Common myeloid progenitor, CD34-positive (primary cell): ENCODE measurements around the gene PIK3C2B.

Experiments used
- CTCF ChIA-PET: fragments of 350-600 bp; sonication (Branson Sonifier 250); formaldehyde crosslinking; loops from one replicate; lab custom pipeline; 2021; ENCODE audit warnings: antibody characterized with exemption; lab: Charles Lee
- POLR2A ChIA-PET: fragments of 350-600 bp; sonication (Branson Sonifier 250); formaldehyde crosslinking; loops from one replicate; lab custom pipeline; 2021; ENCODE audit warnings: antibody characterized with exemption; lab: Charles Lee
- DNase-seq, 3 donors: peaks; one replicate each; pipeline versions ENCODE4 v3.0.0 to v3.0.0-alpha.2; 2013
- H3K27ac ChIP-seq, 2 experiments: 1 replicate in 1 of 2; 2 replicates in 1 of 2; pipeline ENCODE4 v1.7.0; 2013; ENCODE audit warnings: inconsistent platforms in 2 of 2, low read length in 2 of 2, mild to moderate bottlenecking in 2 of 2, low read depth in 1 of 2, moderate library complexity in 1 of 2; ENCODE audit not compliant: severe bottlenecking in 2 of 2, insufficient read depth in 1 of 2, poor library complexity in 1 of 2
- H3K27me3 ChIP-seq, 5 experiments: replicated peaks in 2 of 5; 1 replicate in 3 of 5; 2 replicates in 2 of 5; pipeline versions ENCODE4 v1.6.1 to v1.7.0; 2013; ENCODE audit warnings: low read length in 4 of 5, mild to moderate bottlenecking in 2 of 5, moderate library complexity in 2 of 5, inconsistent platforms in 1 of 5; ENCODE audit not compliant: insufficient read depth in 5 of 5, control insufficient read depth in 4 of 5
- H3K36me3 ChIP-seq, 4 experiments: 1 replicate in 2 of 4; 2 replicates in 2 of 4; pipeline versions ENCODE4 v1.6.1 to v1.7.0; 2013; ENCODE audit warnings: low read length in 3 of 4, control low read depth in 1 of 4, mild to moderate bottlenecking in 1 of 4; ENCODE audit not compliant: control insufficient read depth in 4 of 4, insufficient read depth in 4 of 4
- H3K4me1 ChIP-seq, 4 experiments: 1 replicate in 3 of 4; 2 replicates in 1 of 4; pipeline versions ENCODE4 v1.6.1 to v1.7.1; 2013; ENCODE audit warnings: low read length in 3 of 4, mild to moderate bottlenecking in 3 of 4, control low read depth in 1 of 4, inconsistent platforms in 1 of 4, moderate library complexity in 1 of 4; ENCODE audit not compliant: control insufficient read depth in 4 of 4, insufficient read depth in 4 of 4; ENCODE audit errors: control extremely low read depth in 1 of 4
- H3K4me3 ChIP-seq, 7 experiments: 1 replicate in 4 of 7; 2 replicates in 3 of 7; pipeline versions ENCODE4 v1.5.1 to v1.7.0; 2013; ENCODE audit warnings: mild to moderate bottlenecking in 7 of 7, low read length in 6 of 7, moderate library complexity in 6 of 7, inconsistent platforms in 2 of 7, low read depth in 2 of 7, control low read depth in 1 of 7; ENCODE audit not compliant: insufficient read depth in 4 of 7, control insufficient read depth in 1 of 7; ENCODE audit errors: extremely low read depth in 1 of 7
- H3K9me3 ChIP-seq, 5 experiments: 1 replicate in 4 of 5; 2 replicates in 1 of 5; pipeline versions ENCODE4 v1.6.1 to v1.7.1; 2013; ENCODE audit warnings: low read length in 4 of 5, mild to moderate bottlenecking in 2 of 5, inconsistent platforms in 1 of 5, low read depth in 1 of 5, moderate library complexity in 1 of 5; ENCODE audit not compliant: control insufficient read depth in 4 of 5, insufficient read depth in 2 of 5; ENCODE audit errors: control extremely low read depth in 1 of 5
- WGBS: methylation state at CpG from one replicate; pipeline ENCODE4 v1.1.5; 2013; ENCODE audit not compliant: insufficient coverage; 5-methylcytosine and 5-hydroxymethylcytosine counted together

PIK3C2B gene

GRCh38 chr1:204456826-204457442 is 37.7 kb downstream of the PIK3C2B start:
- DNase-seq = peak; percentile 28 to 67 (median 47)
- peaks cover 14 to 72% (median 55%) of the 10 kb centered on the region in 4 experiments for H3K4me1 ChIP-seq
- no peak overlapping the region for H3K4me3 ChIP-seq
- WGBS = 93% methylated on average over 5 of the region's 11 CpGs
- POLR2A ChIA-PET = interaction anchor here (2.1 kb wide), 1 partner anchor 9 kb away, joined by 11 read pairs; no protein-coding TSS in a partner anchor
- no peaks in the 10 kb centered on the region for H3K9me3 ChIP-seq
- H3K36me3 ChIP-seq = peaks cover 0 to 63% (median 9%) of the 10 kb centered on the region in 4 experiments
- no peaks in the 10 kb centered on the region for H3K27me3 ChIP-seq
- CTCF ChIA-PET = interaction anchor here (1.3 to 14.8 kb wide), 6 partner anchors 13 to 46 kb away, joined by 4 to 236 read pairs (median 20); partner anchors contain the start of gene PIK3C2B
- no peak overlapping the region for H3K27ac ChIP-seq

- H3K9me3 ChIP-seq = no peaks in the 10 kb centered on the region
- no peaks in the 10 kb centered on the region for H3K27me3 ChIP-seq
- ChIA-PET CTCF (interaction anchor here (0.8 to 14.8 kb wide), 6 partner anchors 12 to 47 kb away, joined by 3 to 236 read pairs (median 11); no protein-coding TSS in a partner anchor), POLR2A (interaction anchor here (2.1 kb wide), 1 partner anchor 11 kb away, joined by 11 read pairs; no protein-coding TSS in a partner anchor)
- H3K27ac ChIP-seq = no peak overlapping the region
- H3K4me1 ChIP-seq = peaks cover 11 to 60% (median 47%) of the 10 kb centered on the region in 4 experiments
- H3K4me3 ChIP-seq = no peak overlapping the region
- WGBS = 98% methylated on average over 6 of the region's 9 CpGs
- peaks cover 0 to 74% (median 13%) of the 10 kb centered on the region in 4 experiments for H3K36me3 ChIP-seq
- no peak for DNase-seq
Observed at GRCh38 chr1:204455831-204456145, 38.8 kb downstream of the PIK3C2B start.

DNA sequence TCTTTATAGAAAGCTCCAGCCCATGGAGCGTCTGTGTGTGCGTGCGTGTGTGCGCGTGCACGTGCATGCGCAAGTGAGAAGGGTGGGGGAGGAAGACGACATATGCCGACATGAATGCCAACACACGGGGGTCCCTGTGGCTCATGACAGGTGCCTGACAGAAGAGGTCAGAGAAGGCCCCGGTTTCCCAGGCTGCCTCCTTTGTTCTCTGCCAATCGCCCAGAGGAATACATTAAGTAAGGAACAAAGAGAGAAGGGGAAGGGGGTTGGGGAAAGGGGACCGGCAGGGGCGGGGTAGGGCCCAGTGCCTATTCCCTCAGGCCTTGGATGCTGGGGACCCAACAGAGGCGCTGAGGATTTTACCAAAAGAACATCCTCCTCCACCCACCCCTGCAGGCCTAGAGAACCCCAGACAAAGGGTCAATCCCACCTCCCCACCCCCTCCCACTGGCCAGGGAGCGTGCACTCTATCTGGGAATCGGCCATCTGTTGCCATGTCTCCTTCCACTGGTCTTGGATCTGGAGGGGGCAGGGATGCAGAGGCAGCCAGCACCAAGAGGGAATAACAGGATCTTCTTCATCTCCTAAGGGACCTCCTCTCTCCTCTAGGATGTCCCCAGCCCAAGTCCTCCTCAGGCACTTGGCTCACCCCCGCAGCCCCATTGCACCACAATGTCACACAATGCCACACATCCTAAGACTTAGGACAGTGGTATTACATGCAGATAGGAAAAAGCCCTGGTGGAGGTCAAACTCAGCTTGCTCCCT is 39.4 kb downstream of the PIK3C2B start:
- ChIA-PET POLR2A (interaction anchor here (2.1 kb wide), 1 partner anchor 11 kb away, joined by 11 read pairs; no protein-coding TSS in a partner anchor), CTCF (interaction anchor here (0.8 to 26.4 kb wide), 7 partner anchors 8 to 48 kb away, joined by 3 to 916 read pairs (median 18); partner anchors contain the start of gene PIK3C2B)
- no peak for DNase-seq
- Histone ChIP-seq H3K4me3 (no peak overlapping the region), H3K36me3 (peaks cover 0 to 76% (median 13%) of the 10 kb centered on the region in 4 experiments), H3K4me1 (peaks cover 8 to 55% (median 45%) of the 10 kb centered on the region in 4 experiments), H3K27me3 (no peaks in the 10 kb centered on the region), H3K27ac (no peak overlapping the region), H3K9me3 (no peaks in the 10 kb centered on the region)
- WGBS = 90% methylated on average over 11 of the region's 18 CpGs

GRCh38 chr1:204454476-204454875 is 40.1 kb downstream of the PIK3C2B start:
- no CpG with 5 or more reads among the region's 4 CpGs for WGBS
- ChIA-PET CTCF (interaction anchor here (0.8 to 26.4 kb wide), 5 partner anchors 9 to 46 kb away, joined by 3 to 916 read pairs (median 133); partner anchors contain the start of gene PIK3C2B), POLR2A (interaction anchor here (0.6 kb wide), 1 partner anchor 11 kb away, joined by 3 read pairs; no protein-coding TSS in a partner anchor)
- Histone ChIP-seq H3K27me3 (no peaks in the 10 kb centered on the region), H3K9me3 (no peaks in the 10 kb centered on the region), H3K4me1 (peaks cover 5 to 47% (median 39%) of the 10 kb centered on the region in 4 experiments), H3K36me3 (peaks cover 0 to 76% (median 19%) of the 10 kb centered on the region in 4 experiments), H3K4me3 (no peak overlapping the region), H3K27ac (no peak overlapping the region)
- no peak for DNase-seq

DNA sequence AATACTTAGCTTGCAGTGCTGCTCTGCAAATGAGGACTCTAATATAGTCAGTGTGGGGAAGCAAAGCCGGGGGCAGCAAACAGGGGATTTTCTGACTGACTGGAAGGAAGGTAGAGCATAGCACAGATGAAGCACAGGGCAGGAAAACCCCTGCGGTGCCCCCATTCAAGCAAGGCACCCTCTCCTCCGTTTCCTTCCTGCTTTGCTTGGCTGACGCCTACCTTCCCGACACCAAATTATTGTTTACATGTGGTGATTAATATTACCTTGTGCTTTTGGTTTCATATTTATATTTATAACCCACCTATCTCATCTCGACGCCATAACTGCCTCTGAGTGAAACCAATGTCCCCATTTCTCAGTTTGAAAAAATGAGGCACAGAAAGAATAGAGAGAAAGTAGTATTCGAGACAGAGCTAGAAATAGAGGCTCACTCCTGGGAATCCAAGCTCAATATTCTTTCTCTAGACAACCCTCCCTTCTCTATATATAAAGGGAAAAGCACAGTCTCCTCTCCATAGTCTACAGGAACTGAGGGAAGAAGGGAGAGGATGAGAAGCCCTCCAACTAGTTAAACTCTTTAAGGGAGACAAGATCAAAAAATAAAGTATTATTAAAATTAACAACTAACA is 41.3 kb downstream of the PIK3C2B start:
- ChIA-PET POLR2A (no interaction called here), CTCF (interaction anchor here (2.1 to 26.4 kb wide), 4 partner anchors 9 to 47 kb away, joined by 5 to 916 read pairs (median 213); partner anchors contain the start of gene PIK3C2B)
- peaks cover 0 to 77% (median 23%) of the 10 kb centered on the region in 4 experiments for H3K36me3 ChIP-seq
- no peak overlapping the region for H3K27ac ChIP-seq
- WGBS = 0% methylated on average over 1 of the region's 8 CpGs
- DNase-seq = peak; percentile 48 to 91 (median 91)
- H3K4me3 ChIP-seq = no peak overlapping the region
- peaks cover 2 to 40% (median 33%) of the 10 kb centered on the region in 4 experiments for H3K4me1 ChIP-seq
- H3K9me3 ChIP-seq = no peaks in the 10 kb centered on the region
- no peaks in the 10 kb centered on the region for H3K27me3 ChIP-seq

GRCh38 chr1:204451352-204452124 is 43.1 kb downstream of the PIK3C2B start:
- no peaks in the 10 kb centered on the region for H3K27me3 ChIP-seq
- CTCF ChIA-PET = interaction anchor here (1.0 to 26.4 kb wide), 6 partner anchors 9 to 49 kb away, joined by 4 to 916 read pairs (median 201); partner anchors contain the start of gene PIK3C2B
- POLR2A ChIA-PET = no interaction called here
- WGBS = 83% methylated on average over 7 of the region's 8 CpGs
- peaks cover 2 to 42% (median 23%) of the 10 kb centered on the region in 4 experiments for H3K4me1 ChIP-seq
- no peak overlapping the region for H3K4me3 ChIP-seq
- no peak overlapping the region for H3K27ac ChIP-seq
- H3K36me3 ChIP-seq = peaks cover 0 to 74% (median 34%) of the 10 kb centered on the region in 4 experiments
- no peaks in the 10 kb centered on the region for H3K9me3 ChIP-seq
- DNase-seq = peak in 1 of 3 donors; percentile 15
